Stimulated activated CD8-positive, alpha-beta memory T cell treated with anti-CD3 and anti-CD28 coated beads, Interleukin-12 subunit alpha, Interleukin-12 subunit beta, amount 100 ng/mL, for 24 hours (primary cell): ENCODE results near the gene PELI2.

Experiments
- DNase-seq: peaks from one replicate; pipeline ENCODE4 v3.0.0-alpha.2; 2020; ENCODE audit errors: extremely low read depth

The PELI2 gene

GRCh38 chr14:56205881-56206280 is 87.7 kb downstream of the PELI2 start:
- DNase-seq: no peak

- DNase-seq: no peak
These were observed 88.4 kb downstream of the PELI2 start for GRCh38 chr14:56206596-56206995.

GRCh38 chr14:56207626-56208292 is 89.5 kb downstream of the PELI2 start:
- no peak for DNase-seq

GRCh38 chr14:56208520-56208919 is 90.3 kb downstream of the PELI2 start:
- DNase-seq: no peak

- DNase-seq: no peak
These were observed 92.4 kb downstream of the PELI2 start for GRCh38 chr14:56210571-56210970.

GRCh38 chr14:56211084-56211483 is 92.9 kb downstream of the PELI2 start:
- DNase-seq: no peak

- DNase-seq: no peak
These were observed 93.6 kb downstream of the PELI2 start for GRCh38 chr14:56211844-56212243.

GRCh38 chr14:56212521-56212920 is 94.3 kb downstream of the PELI2 start:
- no peak for DNase-seq

GRCh38 chr14:56213306-56213705 is 95.1 kb downstream of the PELI2 start:
- no peak for DNase-seq

GRCh38 chr14:56215180-56215579 is 97.0 kb downstream of the PELI2 start:
- DNase-seq: no peak

- DNase-seq: no peak
These were observed 98.6 kb downstream of the PELI2 start for GRCh38 chr14:56216626-56217379.

GRCh38 chr14:56217380-56218045 is 99.3 kb downstream of the PELI2 start:
- no peak for DNase-seq

- DNase-seq: no peak
These were observed 101.6 kb downstream of the PELI2 start for GRCh38 chr14:56219666-56220413.

- no peak for DNase-seq
These were observed 103.3 kb downstream of the PELI2 start for GRCh38 chr14:56221382-56222128.

- DNase-seq: no peak
These were observed 106.0 kb downstream of the PELI2 start for GRCh38 chr14:56224229-56224628.

GRCh38 chr14:56224691-56225681 is 106.8 kb downstream of the PELI2 start:
- DNase-seq: no peak

GRCh38 chr14:56235388-56235787 is 117.2 kb downstream of the PELI2 start:
- DNase-seq: no peak

- DNase-seq: no peak
These were observed 119.2 kb downstream of the PELI2 start for GRCh38 chr14:56237398-56237797.

- DNase-seq: no peak
These were observed 123.2 kb downstream of the PELI2 start for GRCh38 chr14:56241461-56241860.

GRCh38 chr14:56243110-56243509 is 124.9 kb downstream of the PELI2 start:
- no peak for DNase-seq
